GM18951 (cell line): ENCODE measurements around the gene FGGY.

Experiments
- POLR2A ChIP-seq: IDR thresholded peaks from 4 replicates; pipeline ENCODE4 v1.6.1; 2011; ENCODE audit warnings: mild to moderate bottlenecking; ENCODE audit not compliant: insufficient read length, insufficient read depth; ENCODE audit errors: extremely low read depth
- in situ Hi-C: fragments of 300-500 bp; cut with MboI; formaldehyde crosslinking; loops from one replicate; pipeline ENCODE4 v1.12.0; 2022; ENCODE audit warnings: low sequenced_read_pairs, mixed read lengths, inconsistent platforms; ENCODE audit not compliant: unreplicated experiment

FGGY gene

GRCh38 chr1:59671066-59671952 lies 374.4 kb downstream of the FGGY start:
- in situ Hi-C loops = no loop called here
- no peak for TF ChIP-seq POLR2A

GRCh38 chr1:59671953-59672305 lies 375.0 kb downstream of the FGGY start:
- TF ChIP-seq POLR2A = no peak

GRCh38 chr1:59672851-59673572 lies 376.1 kb downstream of the FGGY start:
- in situ Hi-C loops = no loop called here
- no peak for TF ChIP-seq POLR2A

More at GRCh38 chr1:59671953-59672305, 375.0 kb downstream of the FGGY start:
- in situ Hi-C loops = no loop called here

GRCh38 chr1:59673573-59674450 lies 376.9 kb downstream of the FGGY start:
- in situ Hi-C loops = no loop called here

GRCh38 chr1:59674595-59674994 lies 377.7 kb downstream of the FGGY start:
- in situ Hi-C loops = no loop called here
- no peak for TF ChIP-seq POLR2A

More at GRCh38 chr1:59673573-59674450, 376.9 kb downstream of the FGGY start:
- TF ChIP-seq POLR2A = no peak

- in situ Hi-C loops = no loop called here
- no peak for TF ChIP-seq POLR2A
Measured at GRCh38 chr1:59675936-59676335, 379.0 kb downstream of the FGGY start.

GRCh38 chr1:59678040-59678439 lies 381.1 kb downstream of the FGGY start:
- TF ChIP-seq POLR2A = no peak
- in situ Hi-C loops = no loop called here

- TF ChIP-seq POLR2A = no peak
- in situ Hi-C loops = no loop called here
Measured at GRCh38 chr1:59678493-59679228, 381.8 kb downstream of the FGGY start.

- in situ Hi-C loops = no loop called here
- no peak for TF ChIP-seq POLR2A
Measured at GRCh38 chr1:59680044-59680443, 383.1 kb downstream of the FGGY start.

- in situ Hi-C loops = no loop called here
Measured at GRCh38 chr1:59682396-59683080, 385.6 kb downstream of the FGGY start.

GRCh38 chr1:59683197-59683596 lies 386.3 kb downstream of the FGGY start:
- in situ Hi-C loops = no loop called here
- no peak for TF ChIP-seq POLR2A

More at GRCh38 chr1:59682396-59683080, 385.6 kb downstream of the FGGY start:
- no peak for TF ChIP-seq POLR2A

GRCh38 chr1:59684698-59685097 lies 387.8 kb downstream of the FGGY start:
- TF ChIP-seq POLR2A = no peak
- in situ Hi-C loops = no loop called here
